GM18499 (cell line): ENCODE results near the gene ERBB4.

Source experiments
- ATAC-seq: cut with Tn5 transposase; IDR thresholded peaks from one replicate; pipeline ENCODE4 v1.9.1; 2021; ENCODE audit warnings: moderate number of reproducible peaks; ENCODE audit not compliant: insufficient read depth, unreplicated experiment

The ERBB4 gene

GRCh38 chr2:212441141-212441540, 97.5 kb downstream of the ERBB4 start:
- ATAC-seq: no peak

- no peak for ATAC-seq
Measured at GRCh38 chr2:212428681-212429478, 109.7 kb downstream of the ERBB4 start.

- ATAC-seq: no peak
Measured at GRCh38 chr2:212427638-212428037, 111.0 kb downstream of the ERBB4 start.

- no peak for ATAC-seq
Measured at GRCh38 chr2:212426637-212427412, 111.8 kb downstream of the ERBB4 start.

- ATAC-seq: no peak
Measured at GRCh38 chr2:212424082-212424481, 114.5 kb downstream of the ERBB4 start.

- ATAC-seq: no peak
Measured at GRCh38 chr2:212423089-212423488, 115.5 kb downstream of the ERBB4 start.

- no peak for ATAC-seq
Measured at GRCh38 chr2:212421556-212422334, 116.9 kb downstream of the ERBB4 start.

- ATAC-seq: no peak
Measured at GRCh38 chr2:212416086-212416485, 122.5 kb downstream of the ERBB4 start.

- ATAC-seq: no peak
Measured at GRCh38 chr2:212414767-212415211, 123.8 kb downstream of the ERBB4 start.

- ATAC-seq: no peak
Measured at GRCh38 chr2:212409560-212409959, 129.0 kb downstream of the ERBB4 start.

GRCh38 chr2:212408524-212408923, 130.1 kb downstream of the ERBB4 start:
- ATAC-seq: no peak

- no peak for ATAC-seq
Measured at GRCh38 chr2:212406716-212407115, 131.9 kb downstream of the ERBB4 start.

GRCh38 chr2:212402316-212402715, 136.3 kb downstream of the ERBB4 start:
- no peak for ATAC-seq

GRCh38 chr2:212398316-212398715, 140.3 kb downstream of the ERBB4 start:
- no peak for ATAC-seq

GRCh38 chr2:212392544-212392943, 146.1 kb downstream of the ERBB4 start:
- no peak for ATAC-seq

- ATAC-seq: no peak
Measured at GRCh38 chr2:212392043-212392442, 146.6 kb downstream of the ERBB4 start.

- ATAC-seq: no peak
Measured at GRCh38 chr2:212387146-212387545, 151.5 kb downstream of the ERBB4 start.

GRCh38 chr2:212385241-212385640, 153.4 kb downstream of the ERBB4 start:
- no peak for ATAC-seq

- ATAC-seq: no peak
Measured at GRCh38 chr2:212384027-212384426, 154.6 kb downstream of the ERBB4 start.

- no peak for ATAC-seq
Measured at GRCh38 chr2:212381428-212382102, 157.0 kb downstream of the ERBB4 start.
